GM23338 (cell line): ENCODE data around the gene ILF2. TPM values are rescaled to one million over a fixed set of nuclear protein-coding genes. Genes with fewer than 3 reads are reported as not detected.

Source experiments
- CREB1 ChIP-seq: fragments of 250-450 bp; sonication (Bioruptor Pico); IDR thresholded peaks from 2 replicates; pipeline ENCODE4 v1.5.0; 2020; ENCODE audit warnings: low read depth, mild to moderate bottlenecking, moderate library complexity
- EZH2 ChIP-seq: fragments of 200-600 bp; sonication (generic); IDR thresholded peaks from one replicate; pipeline ENCODE4 v1.8.0; 2017; ENCODE audit warnings: antibody characterized with exemption, mild to moderate bottlenecking, low read depth; ENCODE audit not compliant: unreplicated experiment
- EZH2phosphoT487 ChIP-seq: fragments of 200-600 bp; sonication (generic); IDR thresholded peaks from one replicate; pipeline ENCODE4 v1.8.1; 2018; ENCODE audit warnings: antibody characterized with exemption; ENCODE audit not compliant: unreplicated experiment
- JUNB ChIP-seq: IDR thresholded peaks from one replicate; pipeline ENCODE4 v1.6.1; 2016; ENCODE audit warnings: antibody characterized with exemption; ENCODE audit not compliant: unreplicated experiment
- NANOG ChIP-seq: IDR thresholded peaks from 2 replicates; pipeline ENCODE4 v1.6.1; 2016; ENCODE audit warnings: antibody characterized with exemption, borderline replicate concordance
- POLR2AphosphoS5 ChIP-seq: IDR thresholded peaks from 2 replicates; pipeline ENCODE4 v1.6.1; 2016; ENCODE audit warnings: antibody characterized with exemption, low read depth
- STAT1 ChIP-seq: IDR thresholded peaks from one replicate; pipeline ENCODE4 v1.6.1; 2016; ENCODE audit warnings: antibody characterized with exemption; ENCODE audit not compliant: unreplicated experiment
- ZNF114 ChIP-seq: fragments of 250-450 bp; sonication (Bioruptor Pico); IDR thresholded peaks from 2 replicates; pipeline ENCODE4 v1.5.0; 2020; ENCODE audit warnings: mild to moderate bottlenecking, moderate library complexity
- ZNF331 ChIP-seq: fragments of 250-450 bp; sonication (Bioruptor Pico); IDR thresholded peaks from 2 replicates; pipeline ENCODE4 v1.5.0; 2020; ENCODE audit warnings: low read depth, mild to moderate bottlenecking, moderate library complexity
- polyA plus RNA-seq: library from polyadenylated mRNA; unstranded; fragments of >200 nt; fragmentation: Nextera tagmentation; extraction: Ambion mirVana; gene quantifications from 2 replicates; pipeline ENCODE4 v1.2.1, GENCODE V29; 2016
- total RNA-seq: library from RNA; depleted of rRNA; stranded (reverse); fragments of >200 nt; shearing (Covaris generic); gene quantifications from 2 replicates; pipeline ENCODE4 v1.2.3, GENCODE V29; 2014
- TF ChIP-seq, protein P1 (sequence below): fragments of 250-450 bp; sonication (Bioruptor Pico); IDR thresholded peaks from 2 replicates; pipeline ENCODE4 v1.5.0; 2020; ENCODE audit warnings: mild to moderate bottlenecking, moderate library complexity
- TF ChIP-seq, protein P2 (sequence below), 2 experiments: fragments of 200-600 bp in 1 of 2; sonication (generic) in 1 of 2; conservative IDR thresholded peaks; 2 replicates each; pipeline versions ENCODE4 v1.5.1 to v1.6.1; 2016 to 2017; ENCODE audit warnings: antibody characterized with exemption in 2 of 2, low read depth in 2 of 2, mild to moderate bottlenecking in 2 of 2, moderate library complexity in 1 of 2

ILF2 gene
- total and polyA plus RNA-seq, 2 experiments from 2014 or later = 214 to 337 TPM

DNA sequence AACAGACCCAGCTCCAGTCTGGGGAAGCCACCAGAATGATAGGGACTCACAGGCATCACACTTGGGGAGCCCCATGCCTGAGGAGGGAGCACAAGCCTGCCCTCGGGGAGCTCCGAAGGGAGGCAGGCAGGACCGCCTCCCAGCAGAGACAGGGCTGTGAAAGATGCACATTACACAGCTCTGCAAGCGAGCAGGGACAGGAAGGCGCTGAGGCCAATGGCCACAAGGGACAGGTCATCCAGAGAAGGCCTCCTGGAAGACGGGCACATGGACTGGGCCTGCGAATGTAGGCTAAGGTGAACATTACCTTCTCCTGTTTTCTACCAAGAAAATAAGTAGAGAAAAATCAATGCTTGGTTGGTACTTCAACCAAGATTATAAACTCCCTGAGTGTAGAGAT is 11.9 kb upstream of the ILF2 start (continued):
- TF ChIP-seq, protein P1, sequence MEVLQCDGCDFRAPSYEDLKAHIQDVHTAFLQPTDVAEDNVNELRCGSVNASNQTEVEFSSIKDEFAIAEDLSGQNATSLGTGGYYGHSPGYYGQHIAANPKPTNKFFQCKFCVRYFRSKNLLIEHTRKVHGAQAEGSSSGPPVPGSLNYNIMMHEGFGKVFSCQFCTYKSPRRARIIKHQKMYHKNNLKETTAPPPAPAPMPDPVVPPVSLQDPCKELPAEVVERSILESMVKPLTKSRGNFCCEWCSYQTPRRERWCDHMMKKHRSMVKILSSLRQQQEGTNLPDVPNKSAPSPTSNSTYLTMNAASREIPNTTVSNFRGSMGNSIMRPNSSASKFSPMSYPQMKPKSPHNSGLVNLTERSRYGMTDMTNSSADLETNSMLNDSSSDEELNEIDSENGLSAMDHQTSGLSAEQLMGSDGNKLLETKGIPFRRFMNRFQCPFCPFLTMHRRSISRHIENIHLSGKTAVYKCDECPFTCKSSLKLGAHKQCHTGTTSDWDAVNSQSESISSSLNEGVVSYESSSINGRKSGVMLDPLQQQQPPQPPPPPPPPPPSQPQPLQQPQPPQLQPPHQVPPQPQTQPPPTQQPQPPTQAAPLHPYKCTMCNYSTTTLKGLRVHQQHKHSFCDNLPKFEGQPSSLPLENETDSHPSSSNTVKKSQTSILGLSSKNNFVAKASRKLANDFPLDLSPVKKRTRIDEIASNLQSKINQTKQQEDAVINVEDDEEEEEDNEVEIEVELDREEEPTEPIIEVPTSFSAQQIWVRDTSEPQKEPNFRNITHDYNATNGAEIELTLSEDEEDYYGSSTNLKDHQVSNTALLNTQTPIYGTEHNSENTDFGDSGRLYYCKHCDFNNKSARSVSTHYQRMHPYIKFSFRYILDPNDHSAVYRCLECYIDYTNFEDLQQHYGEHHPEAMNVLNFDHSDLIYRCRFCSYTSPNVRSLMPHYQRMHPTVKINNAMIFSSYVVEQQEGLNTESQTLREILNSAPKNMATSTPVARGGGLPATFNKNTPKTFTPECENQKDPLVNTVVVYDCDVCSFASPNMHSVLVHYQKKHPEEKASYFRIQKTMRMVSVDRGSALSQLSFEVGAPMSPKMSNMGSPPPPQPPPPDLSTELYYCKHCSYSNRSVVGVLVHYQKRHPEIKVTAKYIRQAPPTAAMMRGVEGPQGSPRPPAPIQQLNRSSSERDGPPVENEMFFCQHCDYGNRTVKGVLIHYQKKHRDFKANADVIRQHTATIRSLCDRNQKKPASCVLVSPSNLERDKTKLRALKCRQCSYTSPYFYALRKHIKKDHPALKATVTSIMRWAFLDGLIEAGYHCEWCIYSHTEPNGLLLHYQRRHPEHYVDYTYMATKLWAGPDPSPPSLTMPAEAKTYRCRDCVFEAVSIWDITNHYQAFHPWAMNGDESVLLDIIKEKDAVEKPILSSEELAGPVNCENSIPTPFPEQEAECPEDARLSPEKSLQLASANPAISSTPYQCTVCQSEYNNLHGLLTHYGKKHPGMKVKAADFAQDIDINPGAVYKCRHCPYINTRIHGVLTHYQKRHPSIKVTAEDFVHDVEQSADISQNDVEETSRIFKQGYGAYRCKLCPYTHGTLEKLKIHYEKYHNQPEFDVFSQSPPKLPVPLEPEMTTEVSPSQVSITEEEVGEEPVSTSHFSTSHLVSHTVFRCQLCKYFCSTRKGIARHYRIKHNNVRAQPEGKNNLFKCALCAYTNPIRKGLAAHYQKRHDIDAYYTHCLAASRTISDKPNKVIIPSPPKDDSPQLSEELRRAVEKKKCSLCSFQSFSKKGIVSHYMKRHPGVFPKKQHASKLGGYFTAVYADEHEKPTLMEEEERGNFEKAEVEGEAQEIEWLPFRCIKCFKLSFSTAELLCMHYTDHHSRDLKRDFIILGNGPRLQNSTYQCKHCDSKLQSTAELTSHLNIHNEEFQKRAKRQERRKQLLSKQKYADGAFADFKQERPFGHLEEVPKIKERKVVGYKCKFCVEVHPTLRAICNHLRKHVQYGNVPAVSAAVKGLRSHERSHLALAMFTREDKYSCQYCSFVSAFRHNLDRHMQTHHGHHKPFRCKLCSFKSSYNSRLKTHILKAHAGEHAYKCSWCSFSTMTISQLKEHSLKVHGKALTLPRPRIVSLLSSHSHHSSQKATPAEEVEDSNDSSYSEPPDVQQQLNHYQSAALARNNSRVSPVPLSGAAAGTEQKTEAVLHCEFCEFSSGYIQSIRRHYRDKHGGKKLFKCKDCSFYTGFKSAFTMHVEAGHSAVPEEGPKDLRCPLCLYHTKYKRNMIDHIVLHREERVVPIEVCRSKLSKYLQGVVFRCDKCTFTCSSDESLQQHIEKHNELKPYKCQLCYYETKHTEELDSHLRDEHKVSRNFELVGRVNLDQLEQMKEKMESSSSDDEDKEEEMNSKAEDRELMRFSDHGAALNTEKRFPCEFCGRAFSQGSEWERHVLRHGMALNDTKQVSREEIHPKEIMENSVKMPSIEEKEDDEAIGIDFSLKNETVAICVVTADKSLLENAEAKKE (CRISPR knock-in tag) = no peak
- TF ChIP-seq EZH2 (no peak), POLR2AphosphoS5 (no peak), JUNB (no peak), CREB1 (CRISPR knock-in tag) (no peak), ZNF114 (no peak), ZNF331 (CRISPR knock-in tag) (no peak), NANOG (no peak), STAT1 (no peak), EZH2phosphoT487 (no peak)
- TF ChIP-seq, protein P2, sequence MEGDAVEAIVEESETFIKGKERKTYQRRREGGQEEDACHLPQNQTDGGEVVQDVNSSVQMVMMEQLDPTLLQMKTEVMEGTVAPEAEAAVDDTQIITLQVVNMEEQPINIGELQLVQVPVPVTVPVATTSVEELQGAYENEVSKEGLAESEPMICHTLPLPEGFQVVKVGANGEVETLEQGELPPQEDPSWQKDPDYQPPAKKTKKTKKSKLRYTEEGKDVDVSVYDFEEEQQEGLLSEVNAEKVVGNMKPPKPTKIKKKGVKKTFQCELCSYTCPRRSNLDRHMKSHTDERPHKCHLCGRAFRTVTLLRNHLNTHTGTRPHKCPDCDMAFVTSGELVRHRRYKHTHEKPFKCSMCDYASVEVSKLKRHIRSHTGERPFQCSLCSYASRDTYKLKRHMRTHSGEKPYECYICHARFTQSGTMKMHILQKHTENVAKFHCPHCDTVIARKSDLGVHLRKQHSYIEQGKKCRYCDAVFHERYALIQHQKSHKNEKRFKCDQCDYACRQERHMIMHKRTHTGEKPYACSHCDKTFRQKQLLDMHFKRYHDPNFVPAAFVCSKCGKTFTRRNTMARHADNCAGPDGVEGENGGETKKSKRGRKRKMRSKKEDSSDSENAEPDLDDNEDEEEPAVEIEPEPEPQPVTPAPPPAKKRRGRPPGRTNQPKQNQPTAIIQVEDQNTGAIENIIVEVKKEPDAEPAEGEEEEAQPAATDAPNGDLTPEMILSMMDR (conservative IDR thresholded peaks at IDR 0.05; ENCODE audit: low read depth in 2 of 2) = no peak
